NCI-H2107 treated with DMSO at 0.1 percent for 48 hours (cell line): ENCODE measurements around the gene SPART.
"Not testable (repeated sequence)": the region's sequence is repeated elsewhere in the genome, so short reads cannot be mapped to it uniquely, and the experiment has no call there.

Experiments used
- DNase-seq: peaks from one replicate; lab custom pipeline; 2025; ENCODE audit not compliant: unreplicated experiment; lab: John Stamatoyannopoulos, UW

SPART gene

GRCh38 chr13:36354842-36355623 is 8.8 kb upstream of the SPART start:
- DNase-seq: no peak

DNA sequence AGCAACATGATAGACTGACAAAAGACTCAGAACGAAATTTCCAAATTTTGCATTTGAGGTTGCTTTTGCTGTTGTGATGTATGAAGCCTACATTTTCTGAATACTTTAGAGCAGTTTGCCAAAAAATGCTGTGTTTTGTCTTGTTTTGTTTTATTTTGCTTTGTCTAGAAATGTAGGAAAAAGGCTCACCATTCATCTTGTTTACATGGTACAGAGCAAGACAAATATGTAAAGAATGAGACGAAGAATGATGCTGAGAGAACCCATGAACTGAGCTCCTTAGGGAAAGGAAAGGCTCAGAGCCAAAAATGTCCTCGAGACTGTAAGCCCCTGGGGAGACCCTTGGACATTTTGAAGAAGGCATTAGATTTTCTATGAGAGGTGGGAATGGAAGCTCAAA is 6.8 kb upstream of the SPART start:
- DNase-seq: no peak

DNA sequence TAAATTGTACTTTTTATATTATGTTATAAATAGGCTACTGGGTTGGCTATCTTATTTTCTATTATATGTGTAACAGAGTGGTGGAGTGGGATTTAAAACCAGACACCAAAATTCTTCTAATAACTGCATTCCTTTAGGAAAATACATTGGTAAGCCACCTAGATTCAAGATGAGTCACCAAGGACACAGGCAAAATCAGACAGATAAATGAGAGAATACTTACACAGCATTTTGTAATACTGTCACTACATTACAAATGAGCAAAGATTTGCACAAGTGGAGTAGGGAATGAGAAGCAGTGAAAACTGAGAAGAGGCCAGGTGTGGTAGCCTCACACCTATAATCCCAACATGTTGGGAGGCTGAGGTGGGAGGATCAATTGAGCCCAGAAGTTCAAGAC is 6.2 kb upstream of the SPART start:
- DNase-seq: no peak

- no peak for DNase-seq
Measured at GRCh38 chr13:36347531-36348210, 1.5 kb upstream of the SPART start.

DNA sequence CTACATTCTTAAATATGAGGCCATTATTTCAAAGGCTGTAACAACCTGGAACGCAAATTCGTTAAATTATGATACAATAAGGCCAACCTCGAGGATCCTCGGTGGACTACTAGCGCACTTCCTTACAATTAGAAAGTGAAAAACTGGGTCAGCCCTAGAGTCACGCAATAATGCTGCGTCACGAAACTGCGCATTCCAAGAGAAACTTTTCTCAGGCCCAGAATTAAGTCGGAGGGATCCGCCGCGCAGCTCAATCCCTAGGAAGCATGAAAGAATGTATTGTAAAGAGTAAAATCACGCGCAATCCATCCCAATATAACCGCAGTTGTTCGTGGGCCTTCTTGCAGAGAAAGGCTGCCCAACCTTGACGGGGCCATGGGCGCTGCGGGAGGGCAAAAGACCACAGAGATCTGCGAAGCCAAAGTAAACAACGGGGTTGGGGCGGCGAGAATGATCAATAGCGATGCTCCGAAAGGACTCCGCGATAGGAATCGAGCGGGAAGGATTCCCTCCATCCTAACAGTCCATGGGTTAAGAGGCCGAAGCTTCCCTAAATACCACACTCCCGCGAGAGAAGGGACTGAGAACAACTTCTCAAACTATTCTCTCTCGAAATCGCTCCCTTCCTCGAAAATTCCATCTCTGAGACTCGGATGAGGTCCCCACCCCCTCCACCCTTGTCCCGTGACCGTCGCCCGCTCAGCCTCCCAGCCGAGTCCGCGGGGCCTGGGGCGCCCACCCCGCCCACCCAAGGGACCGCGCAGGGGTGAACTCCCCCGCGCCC is 564 bp downstream of the SPART start:
- no peak for DNase-seq

- DNase-seq: no peak
Measured at GRCh38 chr13:36344886-36345437, 1.2 kb downstream of the SPART start.

GRCh38 chr13:36344173-36344572 is 2.0 kb downstream of the SPART start:
- no peak for DNase-seq

GRCh38 chr13:36343766-36344165 is 2.4 kb downstream of the SPART start:
- DNase-seq: no peak

DNA sequence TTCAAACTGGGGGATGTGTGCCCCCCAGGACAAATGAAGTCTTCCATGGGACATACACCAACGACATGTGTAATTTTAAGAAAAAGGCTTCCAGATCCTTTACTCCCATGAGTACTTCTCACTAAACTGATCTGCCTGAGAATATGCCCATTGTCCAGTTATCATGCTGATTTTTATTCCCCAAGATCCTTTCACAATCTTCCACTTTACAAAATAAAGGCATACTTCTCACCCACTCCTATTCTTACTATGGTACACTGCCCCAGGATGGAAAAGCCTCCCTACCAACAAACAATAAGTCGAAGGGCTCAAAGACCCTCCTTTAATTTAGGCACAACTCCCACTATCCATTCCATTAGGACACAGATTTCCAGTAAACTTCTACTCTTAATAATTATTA is 3.5 kb downstream of the SPART start:
- no peak for DNase-seq

GRCh38 chr13:36341718-36342117 is 4.5 kb downstream of the SPART start:
- DNase-seq: no peak

DNA sequence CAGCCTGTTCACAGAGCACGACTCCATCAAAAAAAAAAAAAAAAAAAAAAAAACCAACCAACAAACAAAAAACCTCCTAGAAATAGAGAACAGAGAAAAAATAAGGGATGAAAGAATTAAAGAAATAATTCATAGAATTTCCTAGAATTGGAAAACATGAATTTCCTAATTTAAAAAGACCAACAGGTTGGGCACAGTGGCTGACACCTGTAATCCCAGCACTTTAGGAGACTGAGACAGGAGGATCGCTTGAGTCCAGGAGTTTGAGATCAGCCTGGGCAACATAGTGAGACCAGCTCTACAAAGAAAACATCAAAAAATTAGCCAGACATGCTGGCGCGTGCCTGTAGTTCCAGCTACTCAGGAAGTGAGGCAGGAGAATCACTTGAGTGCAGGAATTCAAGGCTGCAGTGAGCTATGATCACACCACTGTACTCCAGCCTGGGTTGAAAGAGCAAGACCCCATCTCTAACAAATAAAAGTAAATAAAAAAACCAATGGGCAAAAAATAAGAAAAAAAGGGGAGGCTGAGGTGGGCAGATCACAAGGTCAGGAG is 6.5 kb downstream of the SPART start:
- no peak for DNase-seq

- no peak for DNase-seq
Measured at GRCh38 chr13:36337938-36338641, 8.1 kb downstream of the SPART start.

DNA sequence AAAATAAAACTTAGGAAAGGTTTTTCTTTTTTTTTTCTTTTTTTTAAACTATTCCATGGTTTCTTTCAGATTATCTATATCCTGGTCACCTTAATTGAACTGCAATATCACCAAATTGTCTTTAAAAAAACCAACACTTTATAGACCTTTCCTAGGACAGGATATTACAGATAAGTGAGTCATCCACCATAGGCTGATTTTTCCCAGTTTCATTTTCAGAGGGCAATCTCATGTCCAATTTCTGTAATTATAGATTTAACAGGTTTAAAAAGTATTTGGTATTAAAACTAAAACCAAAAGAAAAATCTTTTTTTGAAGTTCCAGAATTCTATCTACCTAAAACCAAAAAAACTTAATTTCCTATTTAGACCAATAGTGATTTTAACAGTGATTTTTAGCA is 13.2 kb downstream of the SPART start:
- DNase-seq: no peak

- DNase-seq: not testable (repeated sequence)
Measured at GRCh38 chr13:36332255-36332654, 13.9 kb downstream of the SPART start.

- no peak for DNase-seq
Measured at GRCh38 chr13:36331280-36331679, 14.9 kb downstream of the SPART start.

GRCh38 chr13:36329361-36329760 is 16.8 kb downstream of the SPART start:
- no peak for DNase-seq

DNA sequence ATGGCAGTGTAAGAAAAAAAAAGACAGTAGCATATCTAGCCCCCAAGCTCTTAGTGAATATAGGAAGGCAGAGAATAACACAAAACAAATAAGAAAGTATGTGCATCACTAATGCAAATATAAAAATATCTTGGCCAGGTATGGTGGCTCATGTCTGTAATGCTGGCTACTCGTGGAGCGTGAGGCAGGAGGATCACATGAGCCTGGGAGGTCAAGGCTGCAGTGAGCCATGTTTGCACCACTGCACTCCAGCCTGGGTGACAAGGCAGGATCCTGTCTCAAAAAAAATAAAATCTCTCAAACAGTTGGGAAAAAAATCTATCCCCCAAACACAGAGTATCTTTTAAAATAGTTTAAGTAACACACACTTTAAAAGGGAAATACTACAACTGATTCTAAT is 17.4 kb downstream of the SPART start:
- DNase-seq: no peak

DNA sequence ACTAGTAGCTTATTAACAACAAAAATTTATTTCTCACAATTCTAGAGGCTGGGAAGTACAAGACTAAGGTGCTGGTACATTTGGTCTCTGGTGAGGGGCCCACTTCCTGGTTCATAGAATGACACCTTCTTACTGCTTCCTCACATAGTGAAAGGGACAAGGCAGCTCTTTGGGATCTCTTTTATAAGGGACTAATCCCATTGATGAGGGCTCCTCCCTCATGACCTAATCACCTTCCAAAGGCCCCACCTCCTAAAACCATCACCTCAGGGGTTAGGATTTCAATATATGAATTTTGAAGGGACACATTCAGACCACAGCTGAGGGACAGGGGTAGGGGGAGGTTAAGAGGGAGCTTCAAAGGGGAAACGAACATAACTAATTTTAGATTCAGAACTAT is 20.3 kb downstream of the SPART start:
- no peak for DNase-seq

GRCh38 chr13:36324881-36325280 is 21.3 kb downstream of the SPART start:
- DNase-seq: not testable (repeated sequence)

GRCh38 chr13:36323951-36324566 is 22.1 kb downstream of the SPART start:
- no peak for DNase-seq
